ENCODE data around the gene OR1S1.
"Not testable (repeated sequence)": the region's sequence is repeated elsewhere in the genome, so short reads cannot be mapped to it uniquely, and the experiment has no call there.

OR1S1 gene

DNA sequence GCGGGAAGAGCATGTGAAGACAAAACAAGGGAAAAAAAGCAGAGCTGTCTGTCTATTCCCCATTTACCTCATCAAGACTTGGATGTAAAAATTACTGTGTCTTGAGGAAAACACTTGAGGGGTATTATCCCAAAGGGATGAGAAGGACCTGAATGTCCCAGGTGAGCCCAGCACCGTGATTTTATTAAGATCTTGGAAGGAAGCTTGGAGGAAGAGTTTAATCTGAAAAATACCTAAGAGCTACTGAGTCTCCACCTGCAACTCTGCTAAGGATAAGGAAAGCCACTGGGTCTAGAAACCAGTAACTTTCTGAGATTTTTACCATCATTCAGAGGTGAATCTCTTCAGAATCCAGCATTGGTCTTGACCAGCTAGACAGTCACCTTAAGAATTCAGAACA, at the start of gene OR1S1:
TSS of gene OR1S1 (plus strand) at position 301 of the 400 bp plus-strand sequence.
- not testable (repeated sequence) for DNase-seq

- DNase-seq: no peak
Measured at GRCh38 chr11:58164389-58164788, 48.1 kb upstream of the OR1S1 start.

DNA sequence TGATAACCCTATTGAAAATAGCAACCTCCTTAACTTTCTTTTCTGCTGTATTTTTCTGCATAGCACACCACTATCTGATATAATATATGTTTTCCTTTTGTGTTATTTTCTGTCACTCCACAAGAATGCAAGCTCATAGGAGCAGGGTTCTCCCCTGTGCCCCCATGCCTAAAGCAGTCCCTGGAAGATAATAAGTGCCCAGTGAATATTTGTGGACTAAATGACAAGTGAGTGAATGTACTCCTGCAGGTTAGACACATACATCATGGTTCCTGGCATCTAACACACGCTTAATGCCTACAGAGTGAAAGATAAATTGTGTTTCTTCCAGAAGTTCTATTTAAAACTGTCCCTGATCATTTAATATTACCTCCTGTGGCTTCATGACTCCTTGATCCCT, 47.5 kb upstream of the OR1S1 start:
- DNase-seq: no peak

DNA sequence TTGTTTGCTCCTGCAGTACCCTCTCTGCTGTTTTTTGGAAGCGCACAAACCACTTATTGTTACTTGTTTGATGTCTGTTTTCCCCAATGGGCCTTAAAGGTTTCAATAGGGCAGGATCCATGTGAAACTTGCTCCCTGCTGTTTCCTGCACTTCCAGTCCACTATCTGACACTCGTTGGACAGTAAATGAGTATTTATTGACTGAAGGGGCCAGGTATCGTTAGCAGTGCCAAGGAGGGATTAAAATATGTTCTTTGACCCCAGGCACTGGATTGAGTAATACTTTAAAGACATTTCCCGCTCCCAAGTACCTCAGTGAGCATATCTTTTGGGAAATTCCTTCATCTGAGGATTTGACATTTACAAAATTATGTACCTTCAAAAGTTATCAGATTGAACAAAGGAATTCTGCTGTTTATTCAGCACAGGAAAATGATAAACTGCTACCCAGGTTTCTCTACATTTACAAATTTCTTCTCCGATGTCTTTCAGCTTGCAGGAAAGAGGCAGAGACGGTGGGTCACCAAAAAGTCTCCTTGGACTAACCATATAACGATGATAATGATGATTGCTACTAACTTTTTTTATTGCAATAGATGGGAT, 46.9 kb upstream of the OR1S1 start:
- DNase-seq: no peak

DNA sequence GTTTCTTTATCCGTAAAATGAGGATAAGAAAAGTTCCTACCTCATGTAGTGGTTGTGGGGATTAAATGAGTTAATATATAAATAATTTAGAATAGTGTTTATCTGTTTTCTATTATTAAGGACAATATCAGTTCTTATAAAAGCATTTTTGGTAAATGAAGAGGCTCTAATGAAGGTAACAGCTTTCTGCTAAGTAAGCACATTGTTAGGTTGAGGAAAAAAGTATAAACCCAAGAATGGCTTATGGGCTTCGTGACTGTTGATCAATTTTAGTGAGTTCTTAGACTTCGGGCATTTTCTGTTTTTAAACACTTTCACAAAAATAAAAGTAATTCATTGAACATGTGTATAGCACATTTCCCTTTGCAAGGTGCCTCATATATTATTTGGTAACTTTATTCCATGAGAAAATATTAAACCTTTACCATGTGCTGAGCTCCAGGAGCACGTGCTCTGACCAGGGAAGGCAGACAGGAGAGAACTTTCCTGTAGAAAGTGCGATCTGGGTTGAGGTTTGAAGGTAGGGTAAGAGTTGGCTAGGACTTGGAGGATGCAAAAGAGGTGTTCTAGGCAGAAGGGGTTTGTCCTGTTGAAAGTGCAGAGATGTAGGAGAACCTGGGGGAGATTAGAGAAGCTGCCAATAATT, 35.0 kb upstream of the OR1S1 start:
- DNase-seq: no peak

DNA sequence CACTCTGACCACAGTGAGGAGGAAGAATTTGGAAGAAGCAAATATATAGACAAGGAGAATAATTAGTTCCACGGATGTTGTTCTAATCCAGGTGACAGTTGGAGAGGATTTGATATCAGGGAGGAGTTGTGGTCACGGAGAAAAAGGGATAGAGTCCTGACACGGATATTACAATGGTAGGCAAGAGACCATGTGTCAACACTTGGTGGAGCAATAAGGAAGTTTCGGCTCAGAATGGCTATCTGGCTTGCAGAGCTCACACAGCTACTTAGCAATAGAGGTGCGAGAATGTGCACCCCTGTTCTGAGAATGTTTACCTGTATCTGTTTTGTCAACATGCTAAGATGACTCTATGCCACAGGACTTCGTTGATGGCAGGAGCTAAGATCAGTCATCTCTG, 34.1 kb upstream of the OR1S1 start:
- DNase-seq: no peak

DNA sequence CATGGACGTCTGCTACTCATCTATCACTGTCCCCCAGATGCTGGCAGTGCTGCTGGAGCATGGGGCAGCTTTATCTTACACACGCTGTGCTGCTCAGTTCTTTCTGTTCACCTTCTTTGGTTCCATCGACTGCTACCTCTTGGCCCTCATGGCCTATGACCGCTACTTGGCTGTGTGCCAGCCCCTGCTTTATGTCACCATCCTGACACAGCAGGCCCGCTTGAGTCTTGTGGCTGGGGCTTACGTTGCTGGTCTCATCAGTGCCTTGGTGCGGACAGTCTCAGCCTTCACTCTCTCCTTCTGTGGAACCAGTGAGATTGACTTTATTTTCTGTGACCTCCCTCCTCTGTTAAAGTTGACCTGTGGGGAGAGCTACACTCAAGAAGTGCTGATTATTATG, 32.9 kb upstream of the OR1S1 start:
- no peak for DNase-seq

- DNase-seq: no peak
Measured at GRCh38 chr11:58186938-58187337, 25.6 kb upstream of the OR1S1 start.

GRCh38 chr11:58188770-58189169, 23.8 kb upstream of the OR1S1 start, which contains the start of gene OR9Q2:
Gene OR9Q2, plus strand, starts transcription at chr11:58189070. Its CDS starts 1,421 bp downstream, at chr11:58190491.
- DNase-seq: no peak

DNA sequence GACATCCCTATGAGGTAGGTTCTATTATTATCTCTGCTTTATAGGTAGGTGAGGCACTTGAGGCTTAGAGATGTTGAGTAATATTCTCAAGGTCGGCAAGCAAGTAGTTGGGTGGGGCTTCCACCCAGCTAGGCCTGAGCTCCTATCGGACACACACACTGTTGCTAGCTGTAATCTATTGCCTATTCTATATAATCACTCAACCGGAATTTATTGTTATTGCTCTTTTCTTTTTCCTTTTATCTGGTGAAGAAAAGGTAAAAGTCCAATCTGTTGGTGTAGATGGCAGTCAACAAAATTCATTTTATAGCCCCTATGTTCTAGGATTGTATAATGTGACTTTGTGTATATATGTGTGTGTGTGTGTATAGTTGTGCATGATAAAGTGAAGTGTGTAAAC, 20.3 kb upstream of the OR1S1 start:
- no peak for DNase-seq

DNA sequence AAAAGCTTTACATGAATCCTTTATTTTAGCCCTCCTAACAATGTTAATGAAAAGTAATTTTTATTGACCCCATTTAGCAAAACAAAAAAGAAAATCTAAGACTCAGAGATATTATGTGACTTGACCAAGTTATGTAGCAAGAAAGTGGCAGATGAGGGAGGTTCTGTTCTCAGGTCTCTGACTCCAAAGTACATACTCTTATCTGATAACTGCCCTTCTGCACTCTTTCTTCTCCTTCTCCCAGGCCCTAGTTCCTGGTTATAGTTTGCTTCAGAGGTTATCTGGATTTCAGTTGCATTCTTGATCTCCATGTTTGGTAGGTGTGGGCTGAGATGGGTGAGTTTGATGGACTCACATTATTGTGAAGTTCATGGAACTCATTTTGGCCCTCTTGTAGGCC, 19.1 kb upstream of the OR1S1 start:
- DNase-seq: no peak

GRCh38 chr11:58195939-58196338, 16.6 kb upstream of the OR1S1 start:
- no peak for DNase-seq

DNA sequence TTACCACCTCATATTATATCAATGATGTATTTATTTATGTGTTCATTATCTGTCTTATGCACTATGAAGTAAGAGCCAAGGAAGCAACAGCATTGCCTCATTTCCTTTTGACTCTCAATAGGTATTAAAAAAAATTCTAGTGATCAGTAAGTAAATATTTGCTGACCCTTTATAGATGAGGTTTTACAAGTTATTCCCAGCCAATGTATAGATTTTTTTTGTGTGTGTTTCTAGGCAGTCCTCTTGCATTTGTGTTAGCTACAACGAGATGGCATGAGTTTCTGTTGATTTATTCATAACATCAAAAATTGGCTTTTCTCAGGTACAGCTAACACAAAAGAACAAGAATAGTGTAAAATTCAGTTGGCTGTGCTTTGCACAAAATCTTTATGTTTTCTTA, 13.2 kb upstream of the OR1S1 start:
- DNase-seq: no peak

GRCh38 chr11:58204042-58204441, 8.5 kb upstream of the OR1S1 start, which contains the start of gene OR1S2:
Gene OR1S2, minus strand, starts transcription at chr11:58204142. Its CDS starts 0 bp downstream, at chr11:58204142.
- no peak for DNase-seq

GRCh38 chr11:58216476-58216875, 4.0 kb downstream of the OR1S1 start:
- DNase-seq: no peak

- DNase-seq: no peak
Measured at GRCh38 chr11:58222721-58223120, 10.2 kb downstream of the OR1S1 start.

DNA sequence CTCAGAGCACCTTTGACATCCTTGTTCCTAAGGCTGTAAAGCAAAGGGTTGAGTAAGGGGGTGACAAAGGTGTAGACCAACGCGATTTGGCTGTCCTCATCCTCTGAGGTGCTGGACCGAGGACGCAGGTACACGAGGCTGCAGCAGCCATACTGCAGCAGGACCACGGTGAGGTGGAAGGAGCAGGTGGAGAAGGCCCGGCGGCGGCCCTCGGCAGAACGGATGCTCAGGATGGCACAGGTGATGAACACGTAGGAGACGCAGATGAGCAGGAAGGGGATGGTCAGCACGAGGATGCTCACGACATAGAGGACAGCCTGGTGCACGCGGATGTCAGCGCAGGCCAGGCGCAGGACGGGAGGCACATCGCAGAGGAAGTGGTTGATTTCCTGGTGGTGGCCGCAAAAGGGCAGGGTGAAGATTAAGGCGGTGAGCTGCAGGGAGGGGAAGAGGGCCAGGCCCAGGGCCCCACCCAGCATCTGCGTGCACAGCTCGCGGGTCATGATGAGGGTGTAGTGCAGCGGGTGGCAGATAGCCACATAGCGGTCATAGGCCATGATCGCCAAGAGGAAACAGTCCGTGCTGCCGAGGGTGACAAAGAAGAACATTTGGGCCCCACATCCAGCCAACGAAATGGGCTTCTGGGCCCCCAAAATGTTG, 15.6 kb downstream of the OR1S1 start:
- DNase-seq: no peak

DNA sequence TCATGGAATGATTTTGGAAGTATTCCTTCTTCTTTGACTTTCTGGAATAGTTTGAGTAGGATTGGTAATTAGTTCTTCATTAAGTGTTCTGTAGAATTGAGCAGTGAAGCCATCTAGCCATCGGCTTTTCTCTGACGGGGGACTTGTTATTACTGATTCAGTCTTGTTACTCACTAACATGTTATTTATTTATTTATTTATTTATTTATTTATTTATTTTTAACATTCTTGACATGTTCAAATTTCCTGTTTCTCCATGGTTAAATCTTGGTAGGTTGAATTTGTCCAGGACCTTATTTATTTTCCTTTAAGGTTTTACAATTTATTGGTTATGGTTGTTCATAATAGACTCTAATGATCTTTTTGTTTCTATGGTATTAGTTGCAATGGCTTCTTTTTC, 31.4 kb downstream of the OR1S1 start:
- DNase-seq: no peak

DNA sequence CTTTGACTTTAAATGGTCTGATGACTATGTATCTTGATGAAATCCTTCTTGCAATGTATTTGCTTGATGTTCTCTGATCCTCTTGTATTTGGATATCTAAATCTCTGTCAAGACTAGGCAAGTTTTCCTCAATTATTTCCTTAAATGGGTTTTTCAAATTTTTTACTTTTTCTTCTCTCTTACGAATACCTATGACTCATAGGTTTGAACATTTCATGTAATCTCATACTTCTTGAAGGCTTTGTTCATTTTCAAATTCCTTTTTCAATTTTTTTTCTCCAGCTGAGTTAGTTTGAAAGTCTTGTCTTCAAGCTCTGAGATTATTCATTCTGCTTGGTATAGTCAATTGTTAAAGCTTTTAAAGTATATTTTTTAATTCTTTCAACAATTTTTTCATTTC, 42.4 kb downstream of the OR1S1 start:
- DNase-seq: no peak

DNA sequence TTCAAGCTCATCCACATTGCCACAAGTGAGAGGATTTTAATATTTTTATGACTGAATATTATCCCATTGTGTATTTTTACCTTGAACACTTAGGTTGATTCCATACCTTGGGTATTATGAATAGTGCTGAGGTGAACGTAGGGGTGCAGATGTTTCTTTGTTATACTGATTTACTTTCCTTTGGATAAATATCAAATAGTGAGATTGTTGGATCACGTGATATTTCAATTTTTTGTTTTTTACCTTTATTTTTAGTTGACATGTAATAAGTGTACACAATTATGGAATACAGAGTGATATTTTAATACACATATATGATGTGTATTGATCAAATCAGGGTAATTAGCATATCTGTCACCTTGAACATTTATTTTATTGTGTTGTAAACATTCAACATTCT, 47.5 kb downstream of the OR1S1 start:
- no peak for DNase-seq

All from CD4-positive, alpha-beta T cell treated with Interferon gamma for 1 hour (primary cell).